Measurements from ENCODE around the gene RBM18. TPM values are rescaled to one million over a fixed set of nuclear protein-coding genes. Genes with fewer than 3 reads are reported as not detected.

RBM18 gene
- total RNA-seq, 4 donors from 2014 or later: 10.2 to 15.8 (median 11.9) TPM

GRCh38 chr9:122188369-122188768 lies 76.3 kb downstream of the RBM18 start:
- no peak for TF ChIP-seq POLR2AphosphoS5 (IDR thresholded peaks at IDR 0.05)
- Histone ChIP-seq H3K4me3 (no peak overlapping the region), H3K27ac (no peak overlapping the region), H3K36me3 (no peaks in the 10 kb centered on the region), H3K27me3 (peaks cover 4% of the 10 kb centered on the region), H3K9me3 (no peaks in the 10 kb centered on the region), H3K4me1 (no peaks in the 10 kb centered on the region)
- no peak for DNase-seq (ENCODE audit: low spot score in 2 of 2)
- WGBS: 91% methylated on average over 5 of the region's 6 CpGs

Other genes with a start within 250 kb of the RBM18 start
- gene TTLL11, start 171.5 kb downstream of the RBM18 start, total RNA-seq: 10 to 100 TPM in 2 of 4 donors, 1 to 10 TPM in 2; 7.2 to 12.1 (median 9.9) TPM
- gene NDUFA8, start 105.1 kb downstream of the RBM18 start, total RNA-seq: 10 to 100 TPM; 16.3 to 34.4 (median 30.2) TPM
- gene MORN5, start 104.9 kb downstream of the RBM18 start, total RNA-seq: not detected
- gene LHX6, start 35.9 kb downstream of the RBM18 start, total RNA-seq: 1 to 10 TPM; 1.4 to 7.3 (median 3.4) TPM
- 10 to 100 TPM; 41.3 to 75.2 (median 44.2) TPM for gene MRRF, start within 50 bp of the RBM18 start, total RNA-seq
- 100 to 1,000 TPM in 1 of 4 donors, 10 to 100 TPM in 3; 64.3 to 124 (median 73.1) TPM for gene PTGS1, start 106.2 kb upstream of the RBM18 start, total RNA-seq
- gene OR1J1, start 213.1 kb upstream of the RBM18 start, total RNA-seq: not detected
- gene OR1J2, start 246.0 kb upstream of the RBM18 start, total RNA-seq: not detected